CD8-positive, alpha-beta memory T cell (primary cell): ENCODE results near the gene MNT. TPM values are rescaled to one million over a fixed set of nuclear protein-coding genes. Genes with fewer than 3 reads are reported as not detected.
A peak's percentile ranks its signal among the peaks of the same experiment; 100 is the strongest.

Source experiments
- CTCF ChIA-PET: fragments of 350-600 bp; sonication (Branson Sonifier 250); formaldehyde crosslinking; loops from one replicate; lab custom pipeline; 2021; ENCODE audit warnings: antibody characterized with exemption; lab: Charles Lee
- POLR2A ChIA-PET: fragments of 350-600 bp; sonication (Branson Sonifier 250); formaldehyde crosslinking; loops from one replicate; lab custom pipeline; 2021; ENCODE audit warnings: antibody characterized with exemption; lab: Charles Lee
- DNase-seq, 5 donors: peaks; one replicate each; pipeline versions ENCODE4 v3.0.0 to v3.0.0-alpha.2; 2020 to 2022; ENCODE audit warnings: mixed read lengths in 1 of 5
- H3K27ac ChIP-seq: one replicate; pipeline ENCODE4 v1.7.0; 2013; ENCODE audit warnings: low read depth, mild to moderate bottlenecking, low read length, moderate library complexity
- H3K27me3 ChIP-seq: 2 replicates; pipeline ENCODE4 v1.7.0; 2013; ENCODE audit warnings: low read length, mild to moderate bottlenecking; ENCODE audit not compliant: insufficient read depth, poor library complexity, severe bottlenecking
- H3K36me3 ChIP-seq: 2 replicates; pipeline ENCODE4 v1.7.0; 2013; ENCODE audit warnings: mild to moderate bottlenecking, low read length, moderate library complexity; ENCODE audit not compliant: insufficient read depth
- H3K4me1 ChIP-seq: 2 replicates; pipeline ENCODE4 v1.7.0; 2013; ENCODE audit warnings: mild to moderate bottlenecking, low read length, moderate library complexity; ENCODE audit not compliant: insufficient read depth
- H3K4me3 ChIP-seq: 2 replicates; pipeline ENCODE4 v1.7.0; 2013; ENCODE audit warnings: mild to moderate bottlenecking, low read length
- H3K9me3 ChIP-seq: 2 replicates; pipeline ENCODE4 v1.7.0; 2013; ENCODE audit warnings: mild to moderate bottlenecking, low read length
- H3K27ac Mint-ChIP-seq, 8 donors: one replicate each; pipeline ENCODE4 v1.8.0; 2020 to 2021; ENCODE audit warnings: mixed read lengths in 8 of 8, mild to moderate bottlenecking in 6 of 8, inconsistent platforms in 3 of 8, moderate library complexity in 3 of 8
- H3K27me3 Mint-ChIP-seq, 2 donors: one replicate each; pipeline ENCODE4 v1.8.0; 2020 to 2021; ENCODE audit warnings: mixed read lengths in 2 of 2, mild to moderate bottlenecking in 1 of 2, moderate library complexity in 1 of 2
- H3K36me3 Mint-ChIP-seq, 3 donors: one replicate each; pipeline ENCODE4 v1.8.0; 2020 to 2021; ENCODE audit warnings: mixed read lengths in 3 of 3, inconsistent platforms in 1 of 3, mild to moderate bottlenecking in 1 of 3
- H3K4me1 Mint-ChIP-seq, 3 donors: one replicate each; pipeline ENCODE4 v1.8.0; 2020 to 2021; ENCODE audit warnings: mixed read lengths in 3 of 3, inconsistent platforms in 1 of 3, mild to moderate bottlenecking in 1 of 3
- H3K4me3 Mint-ChIP-seq, 7 donors: one replicate each; pipeline ENCODE4 v1.8.0; 2020 to 2021; ENCODE audit warnings: mixed read lengths in 7 of 7, mild to moderate bottlenecking in 6 of 7, moderate library complexity in 4 of 7, inconsistent platforms in 2 of 7
- H3K9me3 Mint-ChIP-seq, 5 donors: one replicate each; pipeline ENCODE4 v1.8.0; 2020 to 2022; ENCODE audit warnings: mixed read lengths in 5 of 5, mild to moderate bottlenecking in 3 of 5, moderate library complexity in 2 of 5, inconsistent platforms in 1 of 5
- polyA plus RNA-seq: library from polyadenylated mRNA; unstranded; fragments of 300-500 nt; fragmentation: Illumina TruSeq; gene quantifications from one replicate; pipeline ENCODE4 v1.2.3, GENCODE V29; 2021
- total RNA-seq, 2 experiments: library from RNA; stranded (reverse); gene quantifications; one replicate each; pipeline ENCODE4 v1.2.3, GENCODE V29; 2021

The MNT gene
- total and polyA plus RNA-seq, 3 experiments from 2014 or later: 1.2 to 24.3 (median 21.5) TPM

DNA sequence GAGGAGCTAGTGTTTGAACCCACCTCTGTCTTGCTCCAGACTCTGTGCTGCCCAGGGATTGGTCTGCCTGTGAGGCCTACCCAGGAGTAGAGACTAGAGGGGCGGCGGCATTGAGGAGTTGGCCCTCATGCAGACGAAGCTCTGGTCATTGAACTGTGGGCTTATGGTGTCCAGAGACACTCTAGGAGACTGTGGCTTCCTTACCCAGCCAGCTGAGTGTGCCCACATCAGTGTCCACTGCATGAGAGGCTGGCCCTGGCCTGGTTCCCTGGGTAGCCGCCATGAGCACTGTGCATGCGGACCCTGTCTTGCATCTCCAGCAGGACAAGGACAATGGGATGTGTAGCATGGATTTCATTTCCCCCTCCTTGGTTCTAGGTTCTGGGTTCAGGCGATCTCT is 49.6 kb downstream of the MNT start:
- Histone ChIP-seq H3K9me3 (no peaks in the 10 kb centered on the region), H3K27ac (no peak overlapping the region), H3K27me3 (no peaks in the 10 kb centered on the region), H3K4me3 (no peak overlapping the region), H3K4me1 (peaks cover 19% of the 10 kb centered on the region), H3K36me3 (no peaks in the 10 kb centered on the region)
- Mint-ChIP-seq H3K27ac (no peak overlapping the region), H3K36me3 (peaks cover 0 to 8% (median 2%) of the 10 kb centered on the region in 3 donors), H3K4me1 (peaks cover 17 to 22% (median 18%) of the 10 kb centered on the region in 3 donors), H3K4me3 (no peak overlapping the region), H3K27me3 (no peaks in the 10 kb centered on the region), H3K9me3 (no peaks in the 10 kb centered on the region)
- DNase-seq: no peak
- CTCF ChIA-PET: interaction anchor here (1.0 to 3.8 kb wide), 4 partner anchors 15 to 296 kb away, joined by 3 to 20 read pairs (median 7); partner anchors contain the start of genes HIC1 and TSR1
- POLR2A ChIA-PET: no interaction called here

- Histone ChIP-seq H3K27ac (no peak overlapping the region), H3K9me3 (no peaks in the 10 kb centered on the region), H3K4me1 (peaks cover 2% of the 10 kb centered on the region), H3K27me3 (no peaks in the 10 kb centered on the region), H3K4me3 (no peak overlapping the region), H3K36me3 (peaks cover 11% of the 10 kb centered on the region)
- CTCF ChIA-PET: interaction anchor here (1.4 to 1.6 kb wide), 2 partner anchors 9 to 34 kb away, joined by 5 to 8 read pairs; no protein-coding TSS in a partner anchor
- POLR2A ChIA-PET: interaction anchor here (1.0 kb wide), 1 partner anchor 12 kb away, joined by 3 read pairs; the partner anchor contains the start of gene TSR1
- Mint-ChIP-seq H3K27ac (peak overlapping the region in 1 of 8 donors; percentile 65), H3K9me3 (no peaks in the 10 kb centered on the region), H3K4me3 (no peak overlapping the region), H3K36me3 (peaks cover 0 to 34% (median 2%) of the 10 kb centered on the region in 3 donors), H3K4me1 (peaks cover 7 to 18% (median 9%) of the 10 kb centered on the region in 3 donors), H3K27me3 (no peaks in the 10 kb centered on the region)
- no peak for DNase-seq
These were observed 52.8 kb downstream of the MNT start for GRCh38 chr17:2347805-2348685.

- no peak for DNase-seq
- Mint-ChIP-seq H3K27ac (no peak overlapping the region), H3K4me1 (peaks cover 6 to 24% (median 9%) of the 10 kb centered on the region in 3 donors), H3K27me3 (no peaks in the 10 kb centered on the region), H3K36me3 (peaks cover 0 to 44% (median 5%) of the 10 kb centered on the region in 3 donors), H3K4me3 (no peak overlapping the region), H3K9me3 (no peaks in the 10 kb centered on the region)
- Histone ChIP-seq H3K27ac (no peak overlapping the region), H3K9me3 (no peaks in the 10 kb centered on the region), H3K4me1 (no peaks in the 10 kb centered on the region), H3K36me3 (peaks cover 13% of the 10 kb centered on the region), H3K4me3 (no peak overlapping the region), H3K27me3 (no peaks in the 10 kb centered on the region)
- ChIA-PET CTCF (no interaction called here), POLR2A (no interaction called here)
These were observed 54.4 kb downstream of the MNT start for GRCh38 chr17:2346475-2346874.

GRCh38 chr17:2344528-2344927 is 56.3 kb downstream of the MNT start:
- Mint-ChIP-seq H3K4me3 (no peak overlapping the region), H3K9me3 (no peaks in the 10 kb centered on the region), H3K4me1 (peaks cover 9 to 31% (median 12%) of the 10 kb centered on the region in 3 donors), H3K36me3 (peaks cover 0 to 45% (median 2%) of the 10 kb centered on the region in 3 donors), H3K27ac (no peak overlapping the region), H3K27me3 (no peaks in the 10 kb centered on the region)
- Histone ChIP-seq H3K36me3 (peaks cover 13% of the 10 kb centered on the region), H3K27me3 (no peaks in the 10 kb centered on the region), H3K4me1 (no peaks in the 10 kb centered on the region), H3K9me3 (no peaks in the 10 kb centered on the region), H3K4me3 (no peak overlapping the region), H3K27ac (no peak overlapping the region)
- DNase-seq: no peak
- CTCF ChIA-PET: interaction anchor here (1.7 kb wide), 1 partner anchor 8 kb away, joined by 6 read pairs; no protein-coding TSS in a partner anchor
- POLR2A ChIA-PET: no interaction called here

- H3K27ac Mint-ChIP-seq: peak overlapping the region in 3 of 8 donors; percentile 27 to 81 (median 80)
- no peaks in the 10 kb centered on the region for H3K27me3 Mint-ChIP-seq
- peaks cover 14 to 38% (median 15%) of the 10 kb centered on the region in 3 donors for H3K4me1 Mint-ChIP-seq
- H3K36me3 ChIP-seq: peaks cover 13% of the 10 kb centered on the region
- peak in 2 of 5 donors; percentile 20 to 78 for DNase-seq
- no peaks in the 10 kb centered on the region for H3K9me3 ChIP-seq
- ChIA-PET POLR2A (interaction anchor here (0.7 kb wide), 1 partner anchor 1089 kb away, joined by 4 read pairs; no protein-coding TSS in a partner anchor), CTCF (interaction anchor here (1.7 kb wide), 1 partner anchor 9 kb away, joined by 6 read pairs; no protein-coding TSS in a partner anchor)
- no peak overlapping the region for H3K4me3 ChIP-seq
- peaks cover 0 to 44% (median 2%) of the 10 kb centered on the region in 3 donors for H3K36me3 Mint-ChIP-seq
- H3K4me1 ChIP-seq: peaks cover 1% of the 10 kb centered on the region
- H3K27ac ChIP-seq: no peak overlapping the region
- H3K4me3 Mint-ChIP-seq: peak overlapping the region in 2 of 7 donors; percentile 24 to 42
- H3K27me3 ChIP-seq: no peaks in the 10 kb centered on the region
- H3K9me3 Mint-ChIP-seq: no peaks in the 10 kb centered on the region
These were observed 57.4 kb downstream of the MNT start for GRCh38 chr17:2343421-2343820.

DNA sequence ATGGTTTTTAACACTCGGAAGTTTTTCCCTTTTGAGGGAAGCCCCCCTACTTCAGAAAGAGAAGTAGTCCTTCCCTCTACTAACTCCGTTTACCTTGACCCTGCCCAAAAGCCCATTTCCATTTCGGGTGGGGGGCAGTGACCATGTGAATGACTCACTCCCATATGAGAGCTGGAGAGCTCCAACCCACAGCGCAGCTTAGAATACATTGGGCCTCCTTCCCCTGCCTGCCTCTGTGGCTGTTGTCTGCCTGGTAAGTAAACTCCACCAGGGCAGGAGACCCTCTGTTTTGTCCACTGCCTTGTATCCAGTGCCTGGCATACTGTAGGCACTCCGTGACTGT is 62.6 kb downstream of the MNT start:
- no peaks in the 10 kb centered on the region for H3K9me3 Mint-ChIP-seq
- peaks cover 24% of the 10 kb centered on the region for H3K36me3 ChIP-seq
- no peaks in the 10 kb centered on the region for H3K27me3 ChIP-seq
- peak overlapping the region; percentile 83 to 93 (median 89) for H3K4me3 Mint-ChIP-seq
- peak overlapping the region; percentile 54 for H3K27ac ChIP-seq
- DNase-seq: no peak
- no peaks in the 10 kb centered on the region for H3K9me3 ChIP-seq
- ChIA-PET CTCF (interaction anchor here (1.3 to 3.4 kb wide), 4 partner anchors 10 to 281 kb away, joined by 6 to 18 read pairs (median 8); no protein-coding TSS in a partner anchor), POLR2A (interaction anchor here (0.7 to 3.4 kb wide), 4 partner anchors 14 to 62 kb away, joined by 3 to 24 read pairs (median 6); partner anchors contain the start of genes MNT, SMG6 and SRR)
- peaks cover 20% of the 10 kb centered on the region for H3K4me1 ChIP-seq
- peaks cover 34 to 48% (median 34%) of the 10 kb centered on the region in 3 donors for H3K4me1 Mint-ChIP-seq
- peak overlapping the region; percentile 80 to 93 (median 88) for H3K27ac Mint-ChIP-seq
- H3K4me3 ChIP-seq: peak overlapping the region; percentile 56
- no peaks in the 10 kb centered on the region for H3K27me3 Mint-ChIP-seq
- H3K36me3 Mint-ChIP-seq: peaks cover 3 to 22% (median 7%) of the 10 kb centered on the region in 3 donors

DNA sequence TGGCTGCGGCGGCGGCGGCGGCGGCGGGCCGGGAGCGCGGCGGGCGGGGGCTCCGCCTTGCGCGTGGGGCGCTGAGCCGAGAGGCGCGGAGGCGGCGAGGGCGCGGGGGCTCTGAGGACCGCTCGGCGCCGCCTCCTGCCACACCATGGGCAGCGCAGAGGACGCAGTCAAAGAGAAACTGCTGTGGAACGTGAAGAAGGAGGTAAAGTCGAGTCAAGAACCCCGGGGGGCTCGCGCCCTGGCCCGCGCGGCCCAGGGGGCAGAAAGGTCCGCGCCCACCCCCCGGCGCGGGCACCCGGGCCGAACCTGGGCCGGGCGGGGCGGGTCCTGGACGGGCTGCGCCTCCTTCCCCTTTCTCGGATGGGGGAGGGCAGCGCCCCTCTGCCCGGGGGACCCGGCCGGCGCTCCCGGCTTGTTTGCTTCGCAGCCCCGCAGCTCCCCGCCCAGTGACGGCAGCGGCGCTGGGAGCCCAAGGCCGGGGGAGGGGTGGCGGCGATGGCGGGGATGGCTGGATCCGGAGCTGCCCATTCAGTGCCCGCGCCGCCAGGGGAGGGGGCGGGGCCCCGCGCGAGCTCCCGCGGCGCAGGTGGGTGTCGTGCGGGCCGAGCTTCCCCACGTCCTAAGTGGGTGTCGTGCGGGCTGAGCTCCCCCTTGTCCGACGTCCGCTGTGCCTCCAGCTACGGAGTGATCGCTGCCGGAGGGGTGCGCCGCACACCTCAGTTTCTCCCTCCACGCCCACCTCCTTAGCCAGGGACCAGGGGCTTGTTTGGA is 63.1 kb downstream of the MNT start:
- POLR2A ChIA-PET: interaction anchor here (0.7 to 3.4 kb wide), 4 partner anchors 15 to 63 kb away, joined by 3 to 24 read pairs (median 6); partner anchors contain the start of genes MNT, SMG6 and SRR
- H3K4me1 ChIP-seq: peaks cover 20% of the 10 kb centered on the region
- Mint-ChIP-seq H3K9me3 (no peaks in the 10 kb centered on the region), H3K27ac (peak overlapping the region in 7 of 8 donors; percentile 85 to 93 (median 89)), H3K27me3 (no peaks in the 10 kb centered on the region), H3K4me3 (peak overlapping the region; percentile 93 to 99 (median 97)), H3K36me3 (peaks cover 3 to 18% (median 7%) of the 10 kb centered on the region in 3 donors), H3K4me1 (peaks cover 30 to 43% (median 31%) of the 10 kb centered on the region in 3 donors)
- peak overlapping the region; percentile 54 for H3K27ac ChIP-seq
- H3K9me3 ChIP-seq: no peaks in the 10 kb centered on the region
- peak; percentile 33 to 74 (median 60) for DNase-seq
- no peaks in the 10 kb centered on the region for H3K27me3 ChIP-seq
- H3K36me3 ChIP-seq: peaks cover 25% of the 10 kb centered on the region
- H3K4me3 ChIP-seq: peak overlapping the region; percentile 56
- CTCF ChIA-PET: interaction anchor here (1.3 to 3.4 kb wide), 4 partner anchors 11 to 281 kb away, joined by 6 to 18 read pairs (median 8); no protein-coding TSS in a partner anchor
